ENCODE results near the gene FNDC3B.

- TF ChIP-seq CTCF (IDR thresholded peaks at IDR 0.05; ENCODE audit: low read length) (no peak), EZH2 (IDR thresholded peaks at IDR 0.05; ENCODE audit: borderline replicate concordance, low read length) (no peak)
These were observed 229.5 kb downstream of the FNDC3B start for GRCh38 chr3:172268868-172269267.

All from OCI-LY1 (cell line).